K562 (cell line): ENCODE results near the gene IFFO2. TPM values are rescaled to one million over a fixed set of nuclear protein-coding genes. Genes with fewer than 3 reads are reported as not detected.
A peak's percentile ranks its signal among the peaks of the same experiment; 100 is the strongest.

Experiments used
- ARNT ChIP-seq, 2 experiments: fragments of 450-650 bp; IDR thresholded peaks; 2 replicates each; pipeline ENCODE4 v1.6.1; 2016; ENCODE audit warnings: mild to moderate bottlenecking in 1 of 2
- CSDE1 ChIP-seq, 2 experiments: fragments of 450-650 bp; IDR thresholded peaks; 2 replicates each; pipeline ENCODE4 v1.6.1; 2016; ENCODE audit warnings: mild to moderate bottlenecking in 1 of 2
- FOXP1 ChIP-seq: sonication (generic); formaldehyde crosslinking; IDR thresholded peaks from 2 replicates; pipeline ENCODE4 v1.8.0; 2022; ENCODE audit warnings: mild to moderate bottlenecking, missing genetic modification reagents
- KAT2B ChIP-seq: IDR thresholded peaks from one replicate; pipeline ENCODE4 v1.6.1; 2012; ENCODE audit warnings: low read depth, mild to moderate bottlenecking, control low read depth, inconsistent platforms, low read length, moderate library complexity
- NCOA2 ChIP-seq, 2 experiments: fragments of 450-650 bp; IDR thresholded peaks; 2 replicates each; pipeline ENCODE4 v1.6.1; 2018; ENCODE audit warnings: mild to moderate bottlenecking in 2 of 2, moderate library complexity in 1 of 2; ENCODE audit not compliant: partially characterized antibody in 2 of 2
- SRSF1 ChIP-seq: fragments of 200-400 bp; formaldehyde crosslinking; IDR thresholded peaks from 2 replicates; pipeline ENCODE4 v1.6.1; 2017; ENCODE audit warnings: mild to moderate bottlenecking, low read depth, low read length, moderate library complexity
- ZBTB9 ChIP-seq: fragments of 450-650 bp; formaldehyde crosslinking; IDR thresholded peaks from 2 replicates; pipeline ENCODE4 v1.4.0; 2020; ENCODE audit warnings: mild to moderate bottlenecking, moderate library complexity
- ZFP30 ChIP-seq: fragments of 250-450 bp; sonication (Bioruptor Pico); IDR thresholded peaks from 2 replicates; pipeline ENCODE4 v1.8.0; 2022; ENCODE audit warnings: moderate library complexity, mild to moderate bottlenecking, inconsistent platforms, borderline replicate concordance
- ZNF395 ChIP-seq: fragments of 200-800 bp; sonication (Bioruptor generic); IDR thresholded peaks from 2 replicates; pipeline ENCODE4 v1.6.1; 2017; ENCODE audit warnings: missing genetic modification characterization, missing compliant biosample characterization
- ZNF561 ChIP-seq: fragments of 450-650 bp; formaldehyde crosslinking; conservative IDR thresholded peaks from 2 replicates; pipeline ENCODE4 v1.4.0; 2020; ENCODE audit warnings: mild to moderate bottlenecking, moderate library complexity
- ZNF77 ChIP-seq: fragments of 250-450 bp; sonication (Bioruptor Pico); IDR thresholded peaks from 2 replicates; pipeline ENCODE4 v1.5.0; 2020
- ZSCAN32 ChIP-seq: fragments of 450-650 bp; formaldehyde crosslinking; IDR thresholded peaks from 2 replicates; pipeline ENCODE4 v1.4.0; 2020; ENCODE audit warnings: mild to moderate bottlenecking, moderate library complexity
- polyA plus RNA-seq, 8 experiments: library from polyadenylated mRNA; depleted of rRNA in 4 of 8; stranded (reverse) in 5 of 8; unstranded in 3 of 8; fragments of >200 nt; fragmentation: Nextera tagmentation in 2 of 8; fragmentation: Illumina TruSeq in 1 of 8; extraction: Ambion mirVana in 2 of 8; extraction: Trizol in 1 of 8; gene quantifications; 2 replicates each; pipeline versions ENCODE4 v1.2.1 to v1.2.3, GENCODE V29; 2011 to 2014; ENCODE audit warnings: inconsistent platforms in 1 of 8, missing spikeins in 1 of 8
- total RNA-seq, 7 experiments: library from RNA; depleted of rRNA in 6 of 7; stranded (reverse); fragments of >200 nt in 6 of 7; fragmentation: Illumina TruSeq in 2 of 7; extraction: Trizol in 2 of 7; gene quantifications; 2 replicates each; pipeline versions ENCODE4 v1.2.1 to v1.2.3, GENCODE V29; 2011 to 2021; ENCODE audit warnings: low replicate concordance in 1 of 7
- TF ChIP-seq, protein P1 (sequence below): fragments of 250-450 bp; sonication (Bioruptor Pico); IDR thresholded peaks from 2 replicates; pipeline ENCODE4 v1.4.0; 2020
- TF ChIP-seq, protein P2 (sequence below): fragments of 450-650 bp; IDR thresholded peaks from 2 replicates; pipeline ENCODE4 v1.6.1; 2018; ENCODE audit warnings: mild to moderate bottlenecking, low read depth; ENCODE audit not compliant: partially characterized antibody
- TF ChIP-seq, protein P3 (sequence below): fragments of 450-650 bp; conservative IDR thresholded peaks from 2 replicates; pipeline ENCODE4 v1.6.1; 2016; ENCODE audit warnings: missing genetic modification characterization, low read depth, mild to moderate bottlenecking, control low read depth, missing compliant biosample characterization
- TF ChIP-seq, protein P4 (sequence below): conservative IDR thresholded peaks from 2 replicates; pipeline ENCODE4 v1.6.1; 2011; ENCODE audit warnings: low read depth, mild to moderate bottlenecking, low read length; ENCODE audit not compliant: control insufficient read depth

Gene IFFO2
- total and polyA plus RNA-seq, 9 of the 15 experiments (the other 6 are each of a cell fraction or from before 2014, with no cell fraction given): 0.15 to 1.0 (median 0.44) TPM; not detected in 2

GRCh38 chr1:18902523-18903290 lies 53.8 kb downstream of the IFFO2 start, which contains the start of gene ALDH4A1 (continued):
- TF ChIP-seq, protein P1, sequence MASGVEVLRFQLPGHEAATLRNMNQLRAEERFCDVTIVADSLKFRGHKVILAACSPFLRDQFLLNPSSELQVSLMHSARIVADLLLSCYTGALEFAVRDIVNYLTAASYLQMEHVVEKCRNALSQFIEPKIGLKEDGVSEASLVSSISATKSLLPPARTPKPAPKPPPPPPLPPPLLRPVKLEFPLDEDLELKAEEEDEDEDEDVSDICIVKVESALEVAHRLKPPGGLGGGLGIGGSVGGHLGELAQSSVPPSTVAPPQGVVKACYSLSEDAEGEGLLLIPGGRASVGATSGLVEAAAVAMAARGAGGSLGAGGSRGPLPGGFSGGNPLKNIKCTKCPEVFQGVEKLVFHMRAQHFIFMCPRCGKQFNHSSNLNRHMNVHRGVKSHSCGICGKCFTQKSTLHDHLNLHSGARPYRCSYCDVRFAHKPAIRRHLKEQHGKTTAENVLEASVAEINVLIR (CRISPR knock-in tag): no peak; the same call in 1 of the 2 replicates
- TF ChIP-seq, protein P2, sequence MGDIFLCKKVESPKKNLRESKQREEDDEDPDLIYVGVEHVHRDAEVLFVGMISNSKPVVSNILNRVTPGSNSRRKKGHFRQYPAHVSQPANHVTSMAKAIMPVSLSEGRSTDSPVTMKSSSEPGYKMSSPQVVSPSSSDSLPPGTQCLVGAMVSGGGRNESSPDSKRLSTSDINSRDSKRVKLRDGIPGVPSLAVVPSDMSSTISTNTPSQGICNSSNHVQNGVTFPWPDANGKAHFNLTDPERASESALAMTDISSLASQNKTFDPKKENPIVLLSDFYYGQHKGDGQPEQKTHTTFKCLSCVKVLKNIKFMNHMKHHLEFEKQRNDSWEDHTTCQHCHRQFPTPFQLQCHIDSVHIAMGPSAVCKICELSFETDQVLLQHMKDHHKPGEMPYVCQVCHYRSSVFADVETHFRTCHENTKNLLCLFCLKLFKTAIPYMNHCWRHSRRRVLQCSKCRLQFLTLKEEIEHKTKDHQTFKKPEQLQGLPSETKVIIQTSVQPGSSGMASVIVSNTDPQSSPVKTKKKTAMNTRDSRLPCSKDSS: no peak
- TF ChIP-seq ZFP30 (CRISPR knock-in tag) (no peak), ZNF77 (CRISPR knock-in tag) (no peak), ZNF561 (CRISPR knock-in tag) (no peak), SRSF1 (no peak), ZSCAN32 (no peak), ARNT (IDR thresholded peaks at IDR 0.05) (no peak), ZBTB9 (CRISPR knock-in tag) (peak; percentile 53; the same call in 1 of the 2 replicates), ZNF395 (CRISPR knock-in tag) (peak; percentile 60; the same call in 1 of the 2 replicates), KAT2B (no peak), NCOA2 (IDR thresholded peaks at IDR 0.05; ENCODE audit: partially characterized antibody in 2 of 2) (no peak), CSDE1 (IDR thresholded peaks at IDR 0.05) (no peak), FOXP1 (CRISPR knock-in tag) (peak; percentile 80)
- TF ChIP-seq, protein P3, sequence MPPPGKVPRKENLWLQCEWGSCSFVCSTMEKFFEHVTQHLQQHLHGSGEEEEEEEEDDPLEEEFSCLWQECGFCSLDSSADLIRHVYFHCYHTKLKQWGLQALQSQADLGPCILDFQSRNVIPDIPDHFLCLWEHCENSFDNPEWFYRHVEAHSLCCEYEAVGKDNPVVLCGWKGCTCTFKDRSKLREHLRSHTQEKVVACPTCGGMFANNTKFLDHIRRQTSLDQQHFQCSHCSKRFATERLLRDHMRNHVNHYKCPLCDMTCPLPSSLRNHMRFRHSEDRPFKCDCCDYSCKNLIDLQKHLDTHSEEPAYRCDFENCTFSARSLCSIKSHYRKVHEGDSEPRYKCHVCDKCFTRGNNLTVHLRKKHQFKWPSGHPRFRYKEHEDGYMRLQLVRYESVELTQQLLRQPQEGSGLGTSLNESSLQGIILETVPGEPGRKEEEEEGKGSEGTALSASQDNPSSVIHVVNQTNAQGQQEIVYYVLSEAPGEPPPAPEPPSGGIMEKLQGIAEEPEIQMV (tag): 0 out of 2 replicates have a peak, but pooled peaks have one; percentile 42
- TF ChIP-seq, protein P4, sequence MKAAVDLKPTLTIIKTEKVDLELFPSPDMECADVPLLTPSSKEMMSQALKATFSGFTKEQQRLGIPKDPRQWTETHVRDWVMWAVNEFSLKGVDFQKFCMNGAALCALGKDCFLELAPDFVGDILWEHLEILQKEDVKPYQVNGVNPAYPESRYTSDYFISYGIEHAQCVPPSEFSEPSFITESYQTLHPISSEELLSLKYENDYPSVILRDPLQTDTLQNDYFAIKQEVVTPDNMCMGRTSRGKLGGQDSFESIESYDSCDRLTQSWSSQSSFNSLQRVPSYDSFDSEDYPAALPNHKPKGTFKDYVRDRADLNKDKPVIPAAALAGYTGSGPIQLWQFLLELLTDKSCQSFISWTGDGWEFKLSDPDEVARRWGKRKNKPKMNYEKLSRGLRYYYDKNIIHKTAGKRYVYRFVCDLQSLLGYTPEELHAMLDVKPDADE: peak; percentile 52; the same call in 1 of the 2 replicates
